Hematopoietic multipotent progenitor cell treated with erythropoietin and hydrocortisone succinate and interleukin-3 and kit ligand, for 17 days (in vitro differentiated cells): ENCODE results near the gene NR1H2.
"Not testable (repeated sequence)": the region's sequence is repeated elsewhere in the genome, so short reads cannot be mapped to it uniquely, and the experiment has no call there.

ENCODE experiments used
- DNase-seq: peaks from one replicate; pipeline ENCODE4 v3.0.0-alpha.2; 2015; ENCODE audit warnings: low spot score

NR1H2 gene

DNA sequence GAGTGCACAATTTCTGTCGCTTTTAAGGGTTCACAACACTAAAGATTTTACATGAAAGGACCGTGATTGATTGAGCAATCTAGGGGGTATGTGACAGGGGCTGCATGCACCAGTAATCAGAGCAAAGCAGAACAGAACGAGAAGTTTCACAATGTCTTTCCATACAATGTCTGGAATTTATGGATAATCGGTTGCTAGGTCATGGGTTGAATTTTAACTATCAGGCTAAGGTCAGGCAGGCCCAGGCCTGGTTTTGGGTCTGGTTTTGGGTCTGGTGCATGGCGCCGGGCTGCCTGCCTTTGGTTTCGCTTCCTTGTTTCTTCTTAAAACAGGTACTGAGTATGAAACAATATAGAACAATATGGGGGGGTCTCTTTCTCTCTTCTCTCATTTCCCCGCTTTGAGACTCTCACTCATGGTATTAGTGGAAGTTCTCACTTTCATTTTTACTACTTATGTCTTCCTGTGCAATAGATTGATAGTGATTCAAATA is 29.1 kb upstream of the NR1H2 start:
- not testable (repeated sequence) for DNase-seq

DNA sequence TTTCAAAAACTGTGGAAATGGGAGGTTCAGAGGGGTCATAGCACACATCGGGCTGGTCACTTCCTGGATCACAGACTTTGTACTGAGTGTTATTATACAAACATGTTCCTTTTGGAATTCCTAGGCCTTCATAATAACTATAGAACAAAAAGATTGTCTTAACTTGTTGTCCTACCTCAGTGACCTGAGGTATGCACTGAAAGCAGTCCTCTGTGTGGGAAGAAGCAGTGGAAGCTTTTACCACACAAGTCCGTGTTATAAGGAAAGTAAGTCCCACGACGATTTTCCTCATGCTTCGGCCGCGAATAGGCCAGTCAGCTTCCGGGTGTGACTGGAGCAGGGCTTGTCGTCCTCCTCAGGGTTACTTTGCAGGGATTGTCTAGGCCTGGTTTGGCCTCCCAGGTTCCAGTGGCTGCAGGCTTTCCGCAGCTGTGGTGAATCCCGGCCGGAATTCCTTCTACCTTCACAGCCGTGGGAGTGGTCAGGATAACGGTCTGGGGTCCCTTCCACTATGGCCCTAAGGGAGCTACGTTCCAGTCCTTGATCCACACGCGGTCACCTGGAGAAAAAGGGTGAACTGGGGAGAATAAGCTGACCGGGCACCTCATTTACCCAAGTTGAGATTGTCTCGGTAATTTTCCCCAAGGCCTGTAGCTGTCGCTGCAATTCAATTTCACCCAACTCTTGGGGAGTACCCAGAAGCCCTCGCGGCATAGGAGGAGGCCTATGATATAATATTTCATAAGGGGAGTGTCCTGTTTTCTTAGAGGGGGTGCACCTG is 26.8 kb upstream of the NR1H2 start:
- no peak for DNase-seq

DNA sequence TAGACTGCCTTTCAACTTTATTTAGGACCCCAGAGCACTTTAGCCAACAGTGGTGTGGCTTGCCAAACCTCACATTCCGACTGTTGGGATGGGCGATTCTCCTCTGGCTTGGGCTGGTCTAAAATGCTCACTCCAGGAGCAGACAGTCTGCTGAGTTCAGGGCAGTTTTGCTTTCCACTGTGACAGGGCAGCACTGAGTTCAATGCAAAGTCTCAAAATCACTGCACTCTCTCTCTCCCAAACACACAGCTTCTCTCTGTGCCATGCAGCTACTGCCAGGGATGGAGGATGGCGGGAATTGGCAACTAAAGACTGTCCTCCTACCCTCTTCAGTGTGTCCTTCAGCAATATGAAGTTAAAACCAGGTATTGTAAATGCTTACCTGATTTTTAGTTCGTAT is 24.0 kb upstream of the NR1H2 start:
- no peak for DNase-seq

DNA sequence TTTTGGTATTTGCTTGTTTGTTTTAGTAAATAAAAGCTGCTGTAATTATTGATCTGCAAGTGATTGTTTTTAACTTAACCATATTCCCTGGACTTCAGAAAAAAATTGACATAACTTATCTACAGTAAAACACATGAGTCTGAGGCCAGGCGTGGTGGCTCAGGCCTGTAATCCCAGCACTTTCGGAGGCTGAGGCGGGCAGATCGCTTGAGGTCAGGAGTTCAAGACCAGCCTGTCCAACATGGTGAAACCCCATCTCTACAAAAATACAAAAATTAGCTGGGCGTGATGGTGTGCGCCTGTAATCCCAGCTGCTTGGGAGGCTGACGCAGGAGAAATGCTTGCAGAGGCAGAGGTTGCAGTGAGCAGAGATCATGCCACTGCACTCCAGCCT is 22.8 kb upstream of the NR1H2 start:
- DNase-seq: not testable (repeated sequence)

DNA sequence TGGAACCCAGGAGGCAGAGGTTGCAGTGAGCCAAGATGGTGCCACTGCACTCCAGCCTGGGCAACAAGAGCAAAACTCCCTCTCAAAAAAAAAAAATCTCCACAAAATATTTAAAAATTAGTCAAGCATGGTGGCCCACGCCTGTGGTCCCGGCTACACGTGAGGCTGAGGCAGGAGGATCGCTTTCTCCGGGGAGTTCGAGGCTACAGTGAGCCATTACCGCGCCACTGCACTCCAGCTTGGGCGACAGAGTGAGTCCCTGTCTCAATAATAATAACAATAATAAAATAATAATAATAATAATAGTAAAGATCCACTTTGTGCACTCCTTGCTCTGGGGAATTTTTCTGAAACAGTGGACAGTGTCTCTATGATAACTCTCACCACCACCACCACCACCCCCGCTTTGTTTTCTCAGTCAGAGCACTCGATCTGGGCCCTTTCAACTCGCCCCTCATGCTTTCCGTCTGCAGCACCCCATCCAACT is 19.5 kb upstream of the NR1H2 start:
- DNase-seq: no peak

DNA sequence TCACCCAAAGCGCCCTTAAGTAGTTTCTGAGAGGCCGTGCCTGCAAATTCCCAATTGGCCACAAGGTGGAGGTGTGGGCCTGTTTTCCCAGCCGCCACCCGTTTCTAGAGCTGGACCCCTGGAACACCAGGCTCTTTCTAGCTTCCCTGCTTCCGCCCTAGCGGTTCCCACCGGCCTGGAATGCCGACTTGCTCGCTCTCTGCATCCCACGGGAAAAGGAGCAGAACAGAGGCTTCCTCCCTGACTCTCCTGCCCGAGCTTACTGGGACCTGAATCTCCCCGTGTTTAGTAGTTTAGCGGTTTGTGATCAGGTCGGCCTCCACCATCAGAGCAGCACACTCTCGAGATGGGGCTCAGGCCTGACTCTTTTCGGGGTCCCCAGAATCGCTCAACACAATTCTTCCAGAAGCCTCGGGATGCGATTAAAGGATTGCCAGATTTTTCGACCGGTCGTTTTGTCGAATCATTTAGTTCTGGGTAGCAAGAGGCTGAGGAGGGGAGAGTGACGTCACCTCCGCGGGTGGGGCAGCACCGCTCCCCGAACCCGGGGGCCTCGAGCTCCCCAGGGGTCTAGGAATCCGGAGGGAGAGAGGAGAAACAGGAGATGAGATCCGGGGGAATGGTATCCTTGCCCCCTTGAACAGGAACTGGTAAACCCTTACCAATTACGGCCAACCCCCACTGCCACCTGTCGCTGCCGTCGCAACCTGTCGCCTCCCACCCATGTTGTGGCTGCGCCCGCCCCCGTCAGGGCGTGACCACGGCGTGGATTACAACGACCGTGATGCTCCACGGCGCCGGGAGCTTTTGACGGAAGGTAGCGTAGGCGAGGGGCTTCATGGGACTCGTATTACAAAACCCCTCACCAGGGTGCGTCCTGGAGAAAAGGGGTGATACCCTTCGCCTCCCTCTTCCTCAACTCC is 18.8 kb upstream of the NR1H2 start:
- peak; percentile 81 for DNase-seq

DNA sequence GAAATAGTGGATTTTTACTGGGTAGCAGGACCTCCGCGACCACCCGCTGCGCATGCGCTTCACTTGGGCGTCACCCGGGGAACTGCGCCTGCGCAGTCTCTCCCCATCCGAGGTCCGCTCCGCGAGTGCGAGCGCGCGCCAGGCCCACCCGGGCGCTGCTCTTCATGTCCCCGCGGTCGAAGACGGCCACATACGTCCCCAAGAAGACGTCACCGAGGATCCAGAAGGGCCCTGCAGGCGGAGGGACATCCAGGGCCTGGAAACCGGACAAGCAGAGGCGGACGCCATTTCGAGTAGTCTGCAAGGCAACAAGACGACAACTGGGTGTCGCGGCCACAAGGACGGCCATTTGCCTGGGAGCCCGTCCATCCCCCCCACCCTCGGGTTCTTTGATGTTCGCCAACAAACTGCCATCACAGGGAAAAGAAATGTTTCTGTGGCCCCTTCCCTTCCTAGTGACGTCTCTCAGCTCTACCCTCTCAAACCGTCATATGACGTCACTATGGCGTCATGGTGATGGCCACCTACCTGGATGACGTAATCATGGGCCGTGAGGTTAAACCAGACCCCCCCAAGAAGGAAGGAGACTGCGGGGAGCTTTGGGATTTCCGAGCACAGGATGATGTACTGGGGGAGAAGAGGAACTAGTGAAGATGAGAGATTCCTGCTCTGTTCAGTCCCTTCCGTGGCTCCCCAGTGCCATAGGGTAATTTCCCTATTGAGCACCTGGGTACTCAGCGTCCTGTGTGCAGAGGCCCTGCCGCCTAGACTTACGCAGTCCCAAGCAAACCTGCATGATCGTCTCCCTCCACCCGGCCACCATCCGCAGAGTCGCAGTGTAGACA is 17.6 kb upstream of the NR1H2 start:
- DNase-seq: peak; percentile 58

DNA sequence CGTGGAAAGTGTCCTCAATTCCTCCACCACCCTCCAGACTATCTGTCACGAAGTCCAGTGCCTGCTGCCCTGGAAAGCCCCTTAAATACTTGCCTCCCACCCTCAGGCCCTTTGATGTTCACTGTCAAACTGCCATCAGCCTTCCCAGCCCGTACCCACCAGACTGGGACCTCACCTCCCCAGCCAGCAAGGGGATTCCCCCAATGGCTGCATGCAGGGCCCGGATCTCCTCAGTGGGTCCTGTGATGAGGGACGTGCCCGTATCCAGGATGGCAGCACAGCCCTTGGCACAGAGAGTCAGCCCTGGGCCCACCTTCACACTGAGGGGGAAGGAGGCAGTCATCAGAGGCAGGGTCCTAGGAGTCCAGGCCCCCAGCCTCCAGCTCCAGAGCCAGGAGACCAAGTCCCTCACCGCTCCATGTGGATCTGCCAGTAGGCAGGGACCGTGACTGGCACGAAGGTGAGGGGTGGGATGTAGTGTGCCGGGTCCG is 16.9 kb upstream of the NR1H2 start:
- no peak for DNase-seq

DNA sequence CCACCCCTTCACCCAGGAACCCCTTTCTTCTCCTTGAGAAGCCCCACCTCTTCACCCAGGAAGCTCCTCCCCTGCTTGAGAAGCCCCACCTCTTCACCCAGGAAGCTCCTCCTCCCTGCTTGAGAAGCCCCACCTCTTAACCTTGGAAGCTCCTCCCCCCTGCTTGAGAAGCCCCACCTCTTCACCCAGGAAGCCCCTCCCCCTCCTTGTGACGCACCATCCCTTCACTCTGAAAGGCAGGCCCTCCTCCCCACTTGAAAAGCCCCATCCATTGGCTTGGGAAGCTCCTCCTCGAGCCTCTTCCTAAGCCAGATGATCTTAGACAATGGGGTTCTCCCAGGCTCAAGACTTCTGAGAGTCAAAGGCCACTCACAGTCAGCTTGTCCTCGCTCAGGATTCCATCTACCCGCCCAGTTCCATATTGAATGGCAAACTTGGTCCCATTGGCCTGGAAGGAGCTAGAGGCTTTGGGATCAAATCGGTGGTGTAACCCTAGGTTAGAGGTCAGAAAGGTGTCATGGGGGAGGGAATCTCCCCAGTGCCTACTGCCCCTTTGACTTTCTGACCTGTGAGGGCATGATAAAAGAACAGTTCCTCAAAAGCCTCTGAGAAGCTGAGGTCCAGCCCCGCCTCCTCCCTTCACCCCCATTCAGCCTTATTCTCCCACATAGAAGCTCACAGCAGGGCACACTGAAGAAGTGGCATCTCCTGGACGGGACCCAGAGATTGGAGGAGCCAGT is 14.8 kb upstream of the NR1H2 start:
- no peak for DNase-seq

DNA sequence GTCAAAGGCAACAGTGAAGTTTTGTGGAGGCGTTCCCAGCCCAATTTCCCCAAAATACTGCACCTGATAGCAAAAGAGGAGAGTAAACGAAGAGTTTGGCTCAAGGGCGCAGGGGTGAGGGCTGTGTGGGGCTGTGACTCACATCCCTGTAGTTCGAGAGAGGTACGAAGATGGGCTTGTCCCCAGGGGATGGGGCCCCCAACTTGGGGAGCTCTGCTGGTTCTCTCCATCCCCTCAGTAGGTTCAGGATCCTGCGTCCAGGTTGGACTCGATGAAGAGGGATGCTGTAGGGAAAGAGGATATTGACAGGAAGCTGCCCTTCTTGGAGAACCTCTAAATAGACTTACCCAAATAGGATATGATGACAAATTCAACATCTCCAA is 14.2 kb upstream of the NR1H2 start:
- DNase-seq: no peak

DNA sequence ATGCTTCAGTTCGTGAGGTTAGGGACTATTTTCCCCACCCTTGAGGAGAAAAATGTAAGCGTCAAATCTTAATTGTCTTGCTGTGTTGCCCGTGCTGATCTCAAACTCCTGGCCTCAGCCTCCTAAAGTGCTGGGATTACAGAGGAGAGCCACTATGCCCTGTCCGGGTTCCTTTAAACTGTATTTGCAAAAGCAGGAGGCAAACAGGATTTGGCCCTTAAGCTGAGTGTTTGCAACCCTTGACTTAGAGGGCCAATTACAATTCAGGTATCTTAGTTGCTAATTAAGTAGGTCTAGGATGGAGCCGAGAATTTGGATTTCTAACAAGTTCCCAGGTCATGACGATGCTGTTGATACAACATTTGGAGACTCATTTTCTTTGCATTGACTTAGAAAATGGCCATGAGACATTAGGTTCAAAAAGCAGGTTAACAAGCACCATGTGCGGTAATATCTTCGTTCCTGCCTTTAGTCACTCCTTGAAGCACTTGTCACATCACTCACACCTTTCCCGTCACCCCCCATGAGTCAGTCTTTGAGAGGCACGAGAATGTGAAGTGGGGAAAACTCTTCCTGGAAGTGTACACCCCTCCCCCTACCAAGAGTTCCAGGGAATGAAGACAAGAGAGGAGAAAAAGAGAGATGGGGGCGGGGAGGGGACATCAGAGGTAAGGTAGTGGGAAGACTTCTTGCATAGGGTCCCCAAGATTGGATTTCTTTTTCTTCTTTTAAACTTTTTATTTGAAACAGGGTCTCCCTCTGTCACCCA is 13.4 kb upstream of the NR1H2 start:
- DNase-seq: no peak

DNA sequence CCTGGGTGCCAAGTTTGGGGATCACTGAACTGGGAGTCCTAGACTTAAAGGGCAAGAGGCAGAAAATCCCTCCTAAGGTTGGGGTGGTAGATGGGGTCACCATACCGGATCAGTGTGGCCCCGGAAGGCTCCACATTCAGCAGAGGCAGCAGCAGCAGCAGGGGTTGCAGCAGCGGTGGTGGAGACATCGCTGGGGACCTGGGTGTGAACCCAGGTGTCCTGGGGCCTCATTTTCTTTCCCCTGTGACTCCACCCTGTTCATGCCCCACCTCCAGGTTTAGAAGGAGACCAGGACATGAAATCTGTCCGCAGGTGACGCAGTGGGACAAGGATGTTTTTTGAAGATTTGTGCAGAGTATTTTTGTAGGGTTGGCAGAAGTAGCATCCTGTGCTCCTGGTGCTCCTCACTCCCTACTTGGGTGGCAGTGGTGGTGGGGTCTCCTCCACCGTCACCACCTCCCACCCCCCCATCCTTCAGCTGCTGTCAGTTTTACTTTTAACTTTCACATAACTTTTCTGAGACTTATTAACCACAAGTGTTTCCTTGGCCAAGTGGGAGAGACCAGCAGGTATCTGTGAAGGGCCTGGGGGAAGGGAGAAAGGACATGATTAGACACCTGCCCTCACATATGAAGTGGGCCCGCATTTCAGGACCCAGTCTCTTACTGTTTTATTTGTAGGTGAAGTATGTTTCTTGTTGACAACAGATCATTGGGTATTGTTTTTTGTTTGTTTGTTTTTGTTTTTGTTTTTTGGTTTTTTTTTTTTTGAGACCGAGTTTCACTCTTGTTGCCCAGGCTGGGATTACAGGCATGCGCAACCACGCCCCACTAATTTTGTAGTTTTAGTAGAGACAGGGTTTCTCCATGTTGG is 10.6 kb upstream of the NR1H2 start, which contains the start of gene NAPSA:
TSS of gene NAPSA (minus strand) at position 206 of the 873 bp plus-strand sequence. CDS start at position 188, 18 bp downstream.
- no peak for DNase-seq

DNA sequence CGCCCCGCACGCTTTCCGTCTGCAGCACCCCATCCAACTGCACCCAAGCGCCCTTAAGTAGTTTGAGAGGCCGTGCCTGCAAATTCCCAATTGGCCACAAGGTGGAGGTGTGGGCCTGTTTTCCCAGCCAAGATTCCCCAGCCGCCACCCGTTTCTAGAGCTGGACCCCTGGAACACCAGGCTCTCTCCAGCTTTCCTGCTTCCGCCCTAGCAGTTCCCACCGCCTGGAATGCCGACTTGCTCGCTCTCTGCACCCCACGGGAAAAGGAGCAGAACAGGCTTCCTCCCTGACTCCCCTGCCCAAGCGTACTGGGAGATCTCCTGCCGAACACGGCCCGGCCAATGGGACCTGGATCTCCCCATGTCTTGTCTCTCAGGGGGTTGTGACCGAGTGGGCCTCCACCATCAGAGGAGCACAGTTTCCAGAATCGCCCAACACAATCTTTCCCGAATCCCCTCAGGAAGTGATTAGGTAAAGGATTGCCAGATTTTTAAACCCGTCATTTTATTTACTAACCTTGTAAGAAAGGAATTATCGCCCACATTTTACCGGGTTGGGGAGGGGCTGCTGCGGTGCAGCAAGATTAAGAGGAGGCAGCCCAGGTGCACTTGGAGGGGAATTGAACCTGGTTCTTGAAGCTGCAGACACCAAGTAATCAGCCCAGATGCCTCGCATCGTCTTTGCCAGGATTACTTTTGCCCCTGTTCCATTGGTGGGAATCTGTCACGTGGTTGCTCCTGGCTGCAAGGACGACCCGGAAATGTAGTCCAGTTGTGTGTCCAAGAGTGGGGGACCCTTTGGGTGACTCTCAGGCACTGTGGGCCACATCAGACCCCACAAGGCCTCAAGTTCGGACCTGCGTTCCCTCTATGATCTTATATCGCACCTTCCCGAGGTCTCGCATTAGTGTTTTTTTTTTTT is 7.3 kb upstream of the NR1H2 start:
- peak; percentile 90 for DNase-seq

DNA sequence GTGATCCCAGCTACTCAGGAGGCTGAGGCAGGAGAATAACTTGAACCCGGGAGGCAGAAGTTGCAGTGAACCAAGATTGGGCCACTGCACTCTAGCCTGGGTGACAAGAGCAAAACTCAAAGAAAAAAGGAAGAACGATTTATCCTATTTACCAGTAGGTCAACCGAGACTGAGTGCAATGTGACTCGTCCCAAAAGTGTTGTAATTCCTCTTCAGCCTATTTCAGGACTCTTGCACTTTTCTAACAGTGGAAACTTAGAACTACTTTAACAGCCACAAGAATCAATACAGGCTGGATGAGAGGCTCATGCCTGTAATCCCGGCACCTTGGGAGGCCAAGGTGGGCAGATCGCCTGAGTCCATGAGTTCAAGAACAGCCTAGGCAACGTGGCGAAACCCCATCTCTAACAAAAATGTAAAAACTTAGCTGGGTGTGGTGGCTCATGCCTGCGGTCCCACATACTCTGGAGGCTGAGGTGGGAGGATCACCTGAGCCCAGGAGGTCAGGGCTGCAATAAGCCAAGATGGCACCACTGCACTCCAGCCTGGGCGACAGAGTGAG is 4.3 kb upstream of the NR1H2 start:
- DNase-seq: no peak

DNA sequence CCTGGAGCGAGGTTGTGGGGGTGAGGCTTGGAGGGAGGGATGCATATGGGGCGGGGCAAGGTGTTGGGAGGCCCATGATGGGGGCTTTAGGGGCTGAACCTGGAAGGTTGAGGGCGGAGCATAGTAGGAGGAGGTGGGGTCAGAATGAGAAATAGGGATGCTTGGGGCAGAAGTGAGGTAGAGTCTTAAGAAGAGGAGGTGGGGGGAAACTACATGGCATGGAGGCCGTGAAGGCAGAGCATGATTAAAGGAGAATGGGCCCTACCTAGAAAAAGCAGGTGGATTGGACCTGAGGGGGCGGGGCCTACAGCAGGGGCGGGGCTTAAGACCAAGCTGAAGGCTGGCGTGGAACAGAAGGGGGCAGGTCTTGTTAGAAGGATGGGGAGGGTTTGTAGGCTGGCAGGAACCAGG is 799 bp downstream of the NR1H2 start:
- peak; percentile 86 for DNase-seq

DNA sequence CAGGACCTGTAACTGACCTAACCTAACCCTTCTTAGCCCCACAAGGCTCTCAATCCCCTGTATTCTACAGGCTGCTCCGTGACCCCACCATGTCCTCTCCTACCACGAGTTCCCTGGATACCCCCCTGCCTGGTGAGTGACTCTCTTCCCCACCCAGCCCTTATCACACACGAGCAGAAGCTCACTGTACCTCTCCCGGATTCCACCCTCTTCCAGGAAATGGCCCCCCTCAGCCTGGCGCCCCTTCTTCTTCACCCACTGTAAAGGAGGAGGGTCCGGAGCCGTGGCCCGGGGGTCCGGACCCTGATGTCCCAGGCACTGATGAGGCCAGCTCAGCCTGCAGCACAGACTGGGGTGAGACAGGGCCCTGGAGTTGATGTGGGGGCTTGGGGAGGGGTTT is 1.3 kb downstream of the NR1H2 start:
- DNase-seq: no peak

DNA sequence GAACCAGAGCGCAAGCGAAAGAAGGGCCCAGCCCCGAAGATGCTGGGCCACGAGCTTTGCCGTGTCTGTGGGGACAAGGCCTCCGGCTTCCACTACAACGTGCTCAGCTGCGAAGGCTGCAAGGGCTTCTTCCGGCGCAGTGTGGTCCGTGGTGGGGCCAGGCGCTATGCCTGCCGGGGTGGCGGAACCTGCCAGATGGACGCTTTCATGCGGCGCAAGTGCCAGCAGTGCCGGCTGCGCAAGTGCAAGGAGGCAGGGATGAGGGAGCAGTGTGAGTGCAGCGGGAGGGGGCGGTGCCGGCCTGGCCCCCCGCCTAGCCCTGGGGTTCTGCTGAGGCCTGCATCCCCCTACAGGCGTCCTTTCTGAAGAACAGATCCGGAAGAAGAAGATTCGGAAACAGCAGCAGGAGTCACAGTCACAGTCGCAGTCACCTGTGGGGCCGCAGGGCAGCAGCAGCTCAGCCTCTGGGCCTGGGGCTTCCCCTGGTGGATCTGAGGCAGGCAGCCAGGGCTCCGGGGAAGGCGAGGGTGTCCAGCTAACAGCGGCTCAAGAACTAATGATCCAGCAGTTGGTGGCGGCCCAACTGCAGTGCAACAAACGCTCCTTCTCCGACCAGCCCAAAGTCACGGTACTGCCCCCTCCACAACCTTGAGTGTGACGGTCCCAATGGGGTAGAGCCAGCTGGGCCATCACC is 2.1 kb downstream of the NR1H2 start:
- no peak for DNase-seq
